ENCODE measurements around the gene ZNF384.

The ZNF384 gene

DNA sequence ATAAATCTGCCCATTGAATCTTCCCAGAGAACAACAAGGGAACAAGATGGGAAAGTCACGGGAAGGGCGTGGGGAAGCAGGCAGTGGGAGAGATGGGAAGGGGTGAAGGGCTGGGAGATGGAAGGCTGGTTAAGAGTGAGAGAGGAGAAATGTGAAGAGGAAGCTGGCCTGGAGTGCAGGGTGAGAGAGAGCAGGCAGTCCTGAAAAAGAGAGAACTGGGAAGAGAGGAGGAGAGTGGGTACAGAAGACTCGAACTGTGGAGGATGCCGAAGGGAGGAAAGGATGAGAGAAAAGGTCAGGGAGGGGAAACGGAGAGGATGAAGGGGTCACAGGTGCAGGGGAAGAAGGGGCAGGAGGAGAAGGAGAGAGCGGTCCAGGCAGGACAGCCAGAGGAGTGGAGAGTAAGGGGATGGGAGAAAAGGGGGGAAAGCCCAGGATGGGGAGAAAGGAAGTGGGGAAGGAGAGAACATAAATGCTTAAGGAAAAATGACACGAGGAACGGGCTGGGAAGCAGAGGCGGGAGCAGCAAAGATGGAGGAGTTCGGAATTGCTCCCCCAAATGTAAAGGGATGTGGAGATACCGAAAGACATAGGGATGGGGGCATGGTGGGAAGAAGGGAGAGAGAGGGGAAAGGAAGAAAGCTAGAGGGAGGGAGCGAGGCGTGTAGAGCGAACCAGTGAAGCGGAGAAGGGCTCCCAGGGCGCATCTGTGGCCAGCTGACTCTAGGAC lies 10.2 kb upstream of the ZNF384 start:
- DNase-seq, result no peak

- DNase-seq, result no peak
These were observed 9.3 kb upstream of the ZNF384 start for GRCh38 chr12:6698352-6699046.

DNA sequence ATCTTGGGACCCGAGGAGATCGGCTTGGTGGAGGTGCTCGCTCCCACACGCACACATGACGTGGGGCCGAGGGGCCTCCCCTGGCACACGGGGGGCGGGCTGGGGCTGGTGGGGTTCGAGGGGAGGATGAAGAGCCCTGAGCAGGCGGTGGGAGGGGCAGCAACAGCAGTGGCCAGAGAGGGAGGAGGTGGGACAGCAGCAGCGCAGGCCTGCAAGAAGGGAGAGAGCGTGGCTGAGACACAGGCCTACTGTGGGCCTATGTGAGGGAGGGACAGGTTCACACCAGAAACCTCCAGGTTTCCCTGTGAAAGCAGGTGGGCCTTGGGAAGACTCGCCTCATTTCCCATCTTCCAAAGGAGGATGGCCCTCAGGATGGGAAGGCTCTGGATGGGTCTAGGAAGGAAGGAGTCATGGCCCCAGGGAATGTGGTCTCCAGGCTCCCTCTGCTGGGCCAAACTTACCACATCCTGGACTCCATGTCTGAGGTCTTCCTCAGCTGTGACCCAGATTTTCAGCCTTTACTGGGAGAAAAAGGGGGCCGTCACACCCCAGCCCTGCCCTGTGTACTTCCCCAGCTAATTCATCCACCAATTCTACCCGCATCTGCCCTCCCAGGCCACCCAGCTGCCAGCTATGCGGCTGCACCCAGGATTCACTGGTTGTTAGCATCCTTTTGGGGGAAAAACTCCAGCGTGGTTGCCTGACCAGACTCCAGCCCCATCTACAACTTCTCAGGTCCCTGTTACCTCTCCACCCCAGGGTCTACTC lies 8.6 kb upstream of the ZNF384 start:
- no peak for DNase-seq

DNA sequence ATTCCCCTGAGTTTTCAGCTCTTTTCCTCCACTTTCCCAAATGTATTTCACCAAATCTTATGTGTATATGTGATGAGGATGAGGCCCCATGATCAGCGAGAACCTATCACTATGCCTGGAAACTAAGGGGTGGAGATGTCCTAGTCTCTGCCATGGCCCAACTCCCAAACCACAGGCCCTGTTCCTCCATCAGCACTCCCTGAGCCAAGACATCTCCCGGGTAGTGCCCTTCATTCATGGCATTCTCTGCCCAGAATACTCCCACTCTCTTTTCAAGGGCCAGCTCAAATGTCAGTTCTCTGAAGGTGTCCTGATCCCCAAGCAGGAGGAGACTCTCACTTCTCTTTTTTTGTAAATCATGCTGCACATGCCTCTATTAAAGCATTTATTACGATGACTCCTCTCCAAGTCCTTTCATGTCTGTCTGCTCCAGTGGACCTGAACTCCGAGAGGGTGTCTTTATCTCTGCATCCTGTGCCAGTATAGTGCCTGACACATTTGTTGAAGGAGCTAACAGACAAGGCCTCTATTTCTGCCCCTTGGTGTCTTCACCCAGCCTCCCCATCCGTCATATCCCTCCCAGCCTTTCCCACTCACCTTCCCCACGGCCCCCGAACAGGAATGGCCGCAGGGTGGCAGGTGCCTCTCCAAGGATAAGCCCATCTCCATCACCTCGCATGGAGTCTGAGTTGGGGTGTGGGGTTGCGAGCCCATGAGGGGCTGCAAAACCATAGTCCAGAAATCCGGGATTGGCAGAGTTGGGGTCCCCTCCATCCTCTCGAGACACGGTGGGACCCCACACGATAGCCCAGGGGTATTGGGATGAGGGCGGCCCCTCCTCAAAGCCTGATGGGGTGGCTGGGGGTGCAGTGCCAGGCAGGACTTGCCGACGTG lies 7.8 kb upstream of the ZNF384 start:
- DNase-seq, result no peak

GRCh38 chr12:6695313-6696045 lies 6.3 kb upstream of the ZNF384 start:
- no peak for DNase-seq

GRCh38 chr12:6694701-6695100 lies 5.5 kb upstream of the ZNF384 start:
- DNase-seq, result no peak

DNA sequence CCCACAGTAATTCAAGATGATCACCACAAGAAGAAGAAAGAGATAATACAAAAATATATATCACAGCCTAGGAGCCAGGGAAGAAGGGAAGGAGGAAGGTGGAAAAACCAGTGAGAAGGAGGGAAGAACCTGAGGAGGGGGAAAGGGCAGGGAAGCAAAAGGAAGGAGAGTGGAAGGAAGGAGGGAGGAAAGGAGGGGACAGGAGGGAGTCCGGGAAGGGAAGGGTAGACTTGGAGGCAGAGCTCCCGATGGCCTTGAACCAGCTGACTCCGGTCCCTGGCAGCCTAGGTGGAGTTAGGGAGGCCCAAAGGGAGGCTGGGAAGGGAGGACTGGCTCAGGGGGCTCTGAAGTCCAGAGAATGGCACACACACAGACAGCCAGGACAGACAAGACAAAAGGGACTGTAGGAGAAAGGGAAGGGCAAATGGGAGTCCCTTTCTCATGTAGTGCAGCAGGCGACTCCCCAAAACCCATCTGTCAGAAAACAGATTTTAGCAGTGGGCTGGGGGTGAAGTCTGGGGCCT lies 4.7 kb upstream of the ZNF384 start:
- no peak for DNase-seq

DNA sequence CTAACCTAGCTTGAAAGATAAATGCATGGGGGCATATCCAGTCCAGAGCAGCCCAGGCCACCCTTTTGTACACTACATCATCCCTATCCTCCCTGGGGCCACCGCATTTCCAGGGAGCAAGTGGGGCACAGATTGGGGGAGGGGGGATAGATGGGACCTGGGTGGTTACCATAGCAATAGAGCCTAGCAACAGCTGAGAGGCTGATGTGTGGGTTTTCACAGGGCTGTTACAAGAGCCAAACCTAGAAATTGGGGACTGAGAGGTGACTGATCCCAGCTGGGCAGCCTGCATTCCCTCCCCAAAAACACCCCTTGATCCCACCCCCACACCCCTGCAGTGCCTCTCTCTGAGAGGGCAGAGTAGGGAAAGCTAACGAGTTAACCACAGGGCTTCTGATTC lies 3.7 kb upstream of the ZNF384 start:
- DNase-seq, result no peak

DNA sequence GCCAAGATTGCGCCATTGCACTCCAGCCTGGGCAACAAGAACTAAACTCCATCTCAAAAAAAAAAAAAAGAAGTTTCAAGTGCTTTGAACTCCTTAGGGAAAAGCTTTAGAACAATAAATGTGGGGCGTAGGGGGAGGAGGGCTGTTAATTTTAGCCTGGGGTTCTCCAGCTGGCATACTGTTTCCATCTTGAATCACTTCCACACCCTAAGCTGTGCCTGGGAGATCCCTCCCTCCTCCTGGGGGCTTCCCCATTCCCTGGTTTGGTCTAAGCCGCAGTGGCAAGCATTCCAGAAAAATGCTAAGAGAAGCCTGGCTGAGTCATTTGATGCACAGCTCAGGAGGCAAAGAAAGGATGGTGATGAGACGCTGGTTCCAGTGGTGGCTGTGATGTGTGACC lies 2.3 kb upstream of the ZNF384 start:
- DNase-seq, result no peak

- DNase-seq, result no peak
These were observed 604 bp downstream of the ZNF384 start for GRCh38 chr12:6688543-6688998.

DNA sequence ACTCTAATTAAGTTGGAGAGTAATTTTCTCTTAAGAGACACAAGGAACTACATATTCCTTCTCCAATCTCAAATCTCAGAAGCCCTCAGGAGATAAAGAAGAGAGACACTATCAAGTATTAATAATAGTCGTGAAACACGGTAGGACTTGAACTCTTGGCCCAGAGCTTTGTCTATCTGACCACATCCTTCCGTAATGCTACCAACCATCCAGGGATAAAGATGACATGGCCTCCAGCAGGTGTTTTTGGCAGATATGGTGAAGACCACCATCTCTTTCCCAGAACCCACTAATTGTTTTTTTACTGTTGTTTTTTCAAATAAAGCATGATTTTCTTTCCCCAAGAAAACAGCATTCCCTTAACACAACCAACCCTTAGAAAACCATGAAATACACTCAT lies 3.4 kb downstream of the ZNF384 start:
- DNase-seq, result no peak

GRCh38 chr12:6684609-6685008 lies 4.6 kb downstream of the ZNF384 start:
- no peak for DNase-seq

GRCh38 chr12:6676962-6677361 lies 12.2 kb downstream of the ZNF384 start:
- DNase-seq, result no peak

DNA sequence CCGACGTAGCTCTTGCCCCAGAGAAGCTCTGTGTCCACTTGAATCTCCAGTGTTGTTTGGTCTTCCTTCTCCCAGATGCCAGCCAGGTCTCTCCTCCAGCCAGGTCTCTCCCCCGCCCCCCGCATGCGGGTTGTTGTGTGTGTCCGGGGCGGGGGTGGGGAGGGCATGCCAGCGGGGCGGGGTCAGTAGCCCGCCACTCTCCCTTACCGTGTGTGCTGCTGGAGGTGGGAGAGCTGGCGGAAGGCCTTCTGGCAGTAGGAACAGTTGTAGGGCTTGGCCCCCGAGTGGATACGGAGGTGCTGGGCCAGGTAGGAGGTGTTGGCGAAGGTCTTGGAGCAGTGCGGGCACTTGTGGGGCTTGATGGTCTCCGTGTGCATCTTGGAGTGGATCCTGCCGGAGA lies 17.0 kb downstream of the ZNF384 start:
- DNase-seq, result no peak

GRCh38 chr12:6667559-6668210 lies 21.5 kb downstream of the ZNF384 start:
- DNase-seq, result no peak

- DNase-seq, result no peak
These were observed 23.0 kb downstream of the ZNF384 start for GRCh38 chr12:6666211-6666610.

- no peak for DNase-seq
These were observed 24.3 kb downstream of the ZNF384 start for GRCh38 chr12:6664902-6665301.

DNA sequence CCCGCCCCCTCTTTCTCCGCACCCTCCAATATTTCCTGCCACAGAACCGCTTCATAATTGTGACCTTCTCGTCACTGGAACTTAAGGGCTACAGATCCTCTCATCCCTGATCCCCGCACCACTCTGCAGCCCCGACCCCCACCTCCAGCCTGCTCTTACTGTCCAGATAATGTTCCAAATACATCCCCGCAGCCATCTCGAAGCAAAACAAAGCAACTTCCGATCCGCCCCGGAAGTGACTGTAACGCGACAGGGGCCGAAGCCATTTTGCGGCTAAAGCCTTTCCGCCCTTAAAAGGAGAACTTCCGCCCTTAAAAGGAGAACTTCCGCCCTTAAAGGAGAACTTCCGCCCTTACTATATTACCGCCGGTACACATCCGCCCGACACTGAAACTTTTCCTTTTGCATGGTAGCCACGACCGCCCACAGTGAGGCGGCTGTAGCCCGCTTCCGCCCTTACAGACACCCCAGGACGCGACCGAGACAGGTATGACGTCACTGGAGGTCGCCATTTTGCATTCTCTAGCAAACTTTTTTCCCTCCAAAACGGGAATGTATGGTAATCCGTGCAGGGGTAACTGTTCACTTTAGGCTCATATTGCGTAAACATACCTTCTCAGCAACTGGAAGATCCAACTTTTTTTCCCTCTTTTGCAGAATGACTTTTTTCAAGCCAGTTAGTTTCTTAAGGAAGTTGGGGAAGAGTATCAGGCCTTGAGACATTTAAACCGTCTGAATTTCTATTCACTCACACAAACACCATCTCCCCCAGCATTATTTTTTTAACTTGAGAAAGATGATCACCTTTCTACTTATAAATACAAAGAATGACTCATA lies 26.1 kb downstream of the ZNF384 start, which contains the start of gene ING4:
Gene ING4 (minus strand): TSS at position 214 of the 837 bp plus-strand sequence. CDS start 18 bp downstream, at position 196.
- peak; percentile 92 for DNase-seq

GRCh38 chr12:6662602-6662905 lies 26.6 kb downstream of the ZNF384 start:
- DNase-seq, result no peak

- no peak for DNase-seq
These were observed 35.2 kb downstream of the ZNF384 start for GRCh38 chr12:6653987-6654386.
